AG09319 (cell line): ENCODE results near the gene ACSM2B.
"Not testable (repeated sequence)": the region's sequence is repeated elsewhere in the genome, so short reads cannot be mapped to it uniquely, and the experiment has no call there.

ENCODE experiments used
- DNase-seq: peaks from one replicate; pipeline ENCODE4 v3.0.0-alpha.2; 2010; ENCODE audit warnings: low read depth; ENCODE audit errors: extremely low read depth
- TF ChIP-seq, protein P1 (sequence below): IDR thresholded peaks from 2 replicates; pipeline ENCODE4 v1.5.1; 2011; ENCODE audit warnings: low read depth, mild to moderate bottlenecking, inconsistent platforms, low read length, moderate library complexity

Gene ACSM2B

DNA sequence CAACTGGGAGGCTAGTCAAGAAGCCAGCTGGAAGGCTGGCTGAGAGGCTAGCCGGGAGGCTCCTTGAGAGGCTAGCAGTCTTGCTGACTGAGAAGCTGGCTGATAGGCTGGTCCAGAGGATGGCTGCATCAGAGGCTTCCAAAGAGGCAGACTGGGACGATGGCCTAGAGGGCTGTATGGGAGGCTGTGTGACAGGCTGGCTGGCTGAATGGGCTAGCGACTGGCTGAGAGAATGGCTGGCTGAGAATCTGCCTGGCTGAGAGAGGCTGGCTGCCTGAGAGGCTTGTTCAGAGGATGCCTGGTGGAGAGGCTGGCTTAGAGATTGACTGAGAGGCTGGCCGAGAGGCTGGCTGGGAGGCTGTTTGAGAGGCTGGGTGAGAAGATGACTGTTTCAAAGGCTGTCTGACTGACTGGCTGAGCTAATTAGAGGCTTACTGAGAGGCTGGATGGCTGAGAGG is 34.8 kb upstream of the ACSM2B start:
- TF ChIP-seq, protein P1, sequence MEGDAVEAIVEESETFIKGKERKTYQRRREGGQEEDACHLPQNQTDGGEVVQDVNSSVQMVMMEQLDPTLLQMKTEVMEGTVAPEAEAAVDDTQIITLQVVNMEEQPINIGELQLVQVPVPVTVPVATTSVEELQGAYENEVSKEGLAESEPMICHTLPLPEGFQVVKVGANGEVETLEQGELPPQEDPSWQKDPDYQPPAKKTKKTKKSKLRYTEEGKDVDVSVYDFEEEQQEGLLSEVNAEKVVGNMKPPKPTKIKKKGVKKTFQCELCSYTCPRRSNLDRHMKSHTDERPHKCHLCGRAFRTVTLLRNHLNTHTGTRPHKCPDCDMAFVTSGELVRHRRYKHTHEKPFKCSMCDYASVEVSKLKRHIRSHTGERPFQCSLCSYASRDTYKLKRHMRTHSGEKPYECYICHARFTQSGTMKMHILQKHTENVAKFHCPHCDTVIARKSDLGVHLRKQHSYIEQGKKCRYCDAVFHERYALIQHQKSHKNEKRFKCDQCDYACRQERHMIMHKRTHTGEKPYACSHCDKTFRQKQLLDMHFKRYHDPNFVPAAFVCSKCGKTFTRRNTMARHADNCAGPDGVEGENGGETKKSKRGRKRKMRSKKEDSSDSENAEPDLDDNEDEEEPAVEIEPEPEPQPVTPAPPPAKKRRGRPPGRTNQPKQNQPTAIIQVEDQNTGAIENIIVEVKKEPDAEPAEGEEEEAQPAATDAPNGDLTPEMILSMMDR = no peak

DNA sequence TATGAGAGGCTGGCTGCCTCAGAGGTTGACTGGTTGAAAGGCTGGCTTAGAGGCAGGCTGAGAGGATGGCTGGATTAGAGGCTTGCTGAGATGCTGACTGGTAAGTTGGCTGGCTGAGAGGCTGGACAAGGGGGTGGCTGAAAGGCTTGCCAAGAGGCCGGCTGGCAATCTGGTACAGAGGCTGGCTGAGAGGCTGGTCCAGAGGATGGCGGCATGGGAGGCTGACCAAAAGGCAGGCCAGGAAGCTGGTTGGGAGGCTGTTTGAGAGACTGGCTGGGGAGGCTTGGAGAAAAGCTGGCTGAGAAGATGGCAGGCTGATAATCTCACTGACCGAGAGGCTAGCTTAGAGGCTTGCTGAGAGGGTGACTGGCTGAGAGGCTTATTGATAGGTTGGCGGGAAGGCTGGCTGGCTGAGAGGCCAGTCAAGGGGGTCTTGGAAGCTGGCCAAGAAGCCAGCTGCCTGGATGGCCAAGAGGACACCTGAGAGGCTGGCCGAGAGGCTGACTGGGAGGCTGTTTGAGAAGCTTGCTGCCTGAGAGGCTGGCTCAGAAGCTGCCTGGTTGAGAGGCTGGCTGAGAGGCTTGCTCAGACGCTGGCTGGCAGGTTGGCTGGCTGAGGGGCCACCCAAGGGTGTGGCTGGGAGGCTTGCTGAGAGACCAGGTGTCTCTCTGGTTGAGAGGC is 34.2 kb upstream of the ACSM2B start:
- TF ChIP-seq, protein P1 = no peak
- DNase-seq = no peak

More for the DNA sequence above, 34.8 kb upstream of the ACSM2B start:
- DNase-seq = no peak

DNA sequence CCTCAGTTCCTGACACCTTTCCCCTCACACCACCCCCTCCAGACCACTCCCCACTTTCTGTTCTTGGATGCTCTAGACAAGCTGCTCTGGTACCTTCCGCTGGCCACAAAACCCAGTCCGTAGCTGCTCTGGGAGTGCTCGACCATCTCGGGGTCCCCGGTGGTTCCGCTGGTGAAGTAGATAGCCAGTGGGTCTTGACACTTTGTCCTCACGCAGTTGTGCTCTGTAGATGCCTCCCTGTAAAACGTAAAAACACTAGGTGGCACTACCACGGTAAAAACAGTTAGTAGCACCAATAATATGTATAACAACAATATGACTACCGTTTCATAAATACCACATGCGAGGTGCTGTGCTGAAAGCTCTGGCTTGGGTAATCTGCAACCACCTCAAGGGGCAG is 26.0 kb upstream of the ACSM2B start:
- not testable (repeated sequence) for DNase-seq

DNA sequence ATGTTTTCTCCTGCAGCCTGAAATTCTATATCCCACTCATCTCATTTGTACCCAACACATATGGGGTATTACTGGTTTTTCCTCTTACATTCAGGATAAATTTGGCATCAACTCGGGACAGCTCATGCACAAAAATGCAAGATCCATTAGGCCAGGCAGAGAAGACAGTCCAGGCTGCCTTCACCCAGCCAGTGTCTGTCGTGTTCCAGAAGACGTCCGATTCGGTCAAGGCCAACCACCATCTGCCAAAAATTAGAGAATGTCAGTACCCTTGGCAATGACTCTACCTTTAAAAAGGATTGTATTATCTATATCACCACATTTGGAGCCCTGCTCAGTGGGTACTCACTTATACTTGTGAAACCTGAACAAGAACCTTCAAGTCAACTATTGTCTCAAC is 23.3 kb upstream of the ACSM2B start:
- DNase-seq = not testable (repeated sequence)

DNA sequence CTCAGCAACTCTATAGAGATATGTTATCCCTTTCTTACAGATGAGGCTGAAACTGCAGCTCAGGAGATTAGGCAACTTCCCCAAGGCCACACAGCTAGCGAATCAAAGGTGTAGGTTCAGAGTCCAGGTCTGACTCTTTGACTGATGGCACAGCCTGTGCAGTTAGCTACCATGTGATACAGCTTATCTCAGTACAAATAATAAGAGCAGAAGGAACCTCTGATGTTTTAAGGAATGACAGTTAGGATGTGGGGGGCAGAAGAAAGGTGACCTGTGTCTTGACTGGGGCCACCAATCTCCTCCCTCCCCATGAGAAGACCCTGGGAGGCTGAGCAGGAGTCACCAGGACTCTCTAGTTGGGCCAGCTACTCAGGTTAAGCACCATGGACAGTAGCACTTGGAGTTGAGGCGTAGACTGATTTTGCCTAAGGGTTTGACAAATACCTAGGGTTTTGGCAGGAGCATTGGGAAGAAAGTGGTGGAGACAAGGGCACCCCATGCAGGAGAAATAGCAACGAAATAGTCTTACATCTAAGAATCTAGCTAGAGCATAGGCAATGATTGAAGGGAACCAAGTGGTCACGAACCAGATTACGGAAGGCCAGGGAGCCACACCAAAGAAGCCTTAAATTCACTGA is 22.8 kb upstream of the ACSM2B start:
- TF ChIP-seq, protein P1 = no peak
- no peak for DNase-seq

DNA sequence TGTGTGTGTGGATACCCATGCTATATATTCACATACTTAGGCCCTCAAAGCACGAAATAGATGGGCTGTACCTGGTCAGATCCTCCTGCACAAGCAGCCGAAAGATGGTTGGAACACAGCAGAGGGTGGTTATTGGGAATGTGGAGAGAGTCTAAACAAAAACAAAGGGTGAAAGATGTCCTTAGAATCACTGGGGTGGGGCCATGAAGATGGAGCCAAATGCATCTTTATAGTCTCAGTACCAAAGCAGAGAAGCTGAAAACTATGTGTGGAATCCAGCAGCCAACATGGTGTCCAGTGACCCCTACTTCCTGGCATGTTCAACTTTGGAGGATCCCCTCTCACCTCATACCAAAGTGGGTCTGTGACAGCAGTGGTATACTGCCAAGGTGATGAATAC is 19.5 kb upstream of the ACSM2B start:
- DNase-seq = not testable (repeated sequence)

DNA sequence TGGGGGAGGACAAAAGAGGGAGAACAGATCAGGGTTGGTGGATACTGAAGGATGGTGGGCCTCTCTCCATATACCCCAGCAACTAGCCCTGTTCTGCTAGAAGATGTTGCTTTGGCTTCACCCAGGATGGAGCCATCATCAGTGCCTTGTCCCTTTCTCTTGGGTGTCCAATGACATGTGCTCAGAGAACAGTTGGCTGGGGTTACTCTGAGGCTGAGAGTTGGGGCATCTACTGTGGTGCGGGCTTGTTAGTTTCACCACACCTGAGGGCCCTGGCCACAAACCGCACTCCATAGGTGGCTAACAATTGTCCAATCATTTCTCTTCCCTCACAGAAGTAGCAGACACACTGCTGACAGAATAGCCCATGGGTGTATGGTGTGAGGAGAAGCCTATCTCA is 18.9 kb upstream of the ACSM2B start:
- DNase-seq = not testable (repeated sequence)

DNA sequence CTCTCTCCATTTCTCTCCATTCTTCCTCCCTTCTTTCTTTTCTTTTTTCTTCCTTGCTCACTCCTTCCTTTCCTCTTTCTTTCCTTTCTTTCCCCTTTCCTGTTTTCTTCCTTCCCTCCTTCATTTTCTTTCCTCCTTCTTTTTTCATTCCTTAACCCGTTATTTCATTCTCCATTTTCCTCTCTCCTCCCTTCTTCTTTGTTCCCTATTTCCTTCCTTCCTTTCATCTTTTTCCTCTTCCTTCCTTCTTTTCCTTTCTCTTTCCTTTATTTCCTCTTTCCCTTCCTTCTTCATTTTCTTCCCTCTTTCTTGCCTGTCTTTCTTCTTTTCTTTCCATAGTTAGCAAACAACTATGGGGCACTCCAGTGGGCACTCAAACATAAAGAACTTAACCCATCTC is 16.6 kb upstream of the ACSM2B start:
- DNase-seq = not testable (repeated sequence)

DNA sequence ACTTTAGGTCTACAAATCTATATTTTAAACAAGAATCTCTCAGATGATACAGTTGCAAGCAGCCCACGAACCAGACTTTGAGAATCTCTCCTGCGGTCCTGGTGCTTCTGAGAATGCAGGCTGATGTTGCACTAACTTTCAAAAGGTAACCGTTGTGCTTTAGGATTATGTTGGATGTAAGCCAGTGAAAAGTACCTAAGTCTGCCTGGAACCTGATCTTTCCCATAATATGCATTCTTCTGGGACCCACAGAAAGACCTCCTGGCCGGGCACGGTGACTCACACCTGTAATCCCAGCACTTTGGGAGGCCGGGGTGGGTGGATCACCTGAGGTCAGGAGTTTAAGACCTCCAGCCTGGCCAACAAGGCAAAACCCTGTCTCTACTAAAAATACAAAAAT is 13.3 kb upstream of the ACSM2B start:
- not testable (repeated sequence) for DNase-seq

DNA sequence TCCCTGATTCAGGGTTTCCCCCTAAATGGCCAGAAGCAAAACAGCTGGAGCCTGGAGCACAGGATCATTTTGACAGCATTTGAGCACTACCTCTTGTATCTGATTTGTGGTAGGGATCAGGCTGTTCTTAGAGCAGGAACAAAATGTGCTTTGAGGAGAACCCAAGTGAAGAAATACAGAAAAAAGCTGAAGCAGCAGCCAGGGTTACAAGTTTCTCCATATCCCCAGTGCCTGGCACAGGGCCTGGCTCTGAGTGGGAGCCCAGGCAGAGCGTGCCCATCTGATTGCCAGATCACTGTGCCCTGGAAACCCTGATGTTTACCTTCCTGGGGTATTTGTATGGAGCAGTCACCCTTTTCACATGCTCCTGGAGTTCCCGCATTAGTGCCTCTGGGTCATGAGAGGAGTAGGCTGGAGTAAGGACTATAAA is 11.5 kb upstream of the ACSM2B start:
- not testable (repeated sequence) for DNase-seq

DNA sequence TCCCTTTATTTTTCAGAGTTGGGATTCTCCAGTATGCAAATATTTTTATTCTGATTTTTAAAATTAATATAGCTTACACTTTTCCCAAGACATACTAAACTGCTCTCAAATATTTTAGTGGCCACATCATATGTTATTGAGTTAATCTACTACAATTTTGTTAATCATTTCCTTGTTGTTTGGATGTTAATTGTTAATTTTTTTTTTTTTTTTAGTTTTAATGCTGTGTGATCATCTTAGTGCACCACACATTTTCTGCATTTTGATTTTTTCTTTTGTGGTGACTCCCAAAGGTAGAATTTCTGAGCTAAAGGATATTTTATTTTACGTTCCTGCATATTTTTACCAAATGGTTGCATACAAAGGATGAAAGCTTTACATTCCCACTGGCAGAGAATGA is 10.5 kb upstream of the ACSM2B start:
- DNase-seq = not testable (repeated sequence)

DNA sequence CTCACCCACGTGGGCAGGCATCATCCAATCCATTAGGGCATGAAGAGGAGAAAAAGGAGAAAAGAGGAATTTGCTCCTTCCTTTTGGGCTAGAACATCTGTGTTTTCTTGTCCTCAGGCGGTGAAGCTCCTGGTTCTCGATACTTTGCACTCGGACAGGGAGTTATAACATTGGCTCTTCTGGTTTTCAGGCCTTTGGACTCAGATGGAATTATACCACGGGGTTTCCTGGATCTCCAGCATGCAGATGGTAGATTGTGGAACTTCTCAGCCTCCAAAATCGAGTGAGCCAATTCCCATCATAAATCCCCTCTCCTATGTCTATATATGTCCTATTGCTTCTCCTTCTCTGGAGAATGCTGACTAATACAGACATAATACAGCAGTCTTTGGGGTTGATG is 9.9 kb upstream of the ACSM2B start:
- not testable (repeated sequence) for DNase-seq

DNA sequence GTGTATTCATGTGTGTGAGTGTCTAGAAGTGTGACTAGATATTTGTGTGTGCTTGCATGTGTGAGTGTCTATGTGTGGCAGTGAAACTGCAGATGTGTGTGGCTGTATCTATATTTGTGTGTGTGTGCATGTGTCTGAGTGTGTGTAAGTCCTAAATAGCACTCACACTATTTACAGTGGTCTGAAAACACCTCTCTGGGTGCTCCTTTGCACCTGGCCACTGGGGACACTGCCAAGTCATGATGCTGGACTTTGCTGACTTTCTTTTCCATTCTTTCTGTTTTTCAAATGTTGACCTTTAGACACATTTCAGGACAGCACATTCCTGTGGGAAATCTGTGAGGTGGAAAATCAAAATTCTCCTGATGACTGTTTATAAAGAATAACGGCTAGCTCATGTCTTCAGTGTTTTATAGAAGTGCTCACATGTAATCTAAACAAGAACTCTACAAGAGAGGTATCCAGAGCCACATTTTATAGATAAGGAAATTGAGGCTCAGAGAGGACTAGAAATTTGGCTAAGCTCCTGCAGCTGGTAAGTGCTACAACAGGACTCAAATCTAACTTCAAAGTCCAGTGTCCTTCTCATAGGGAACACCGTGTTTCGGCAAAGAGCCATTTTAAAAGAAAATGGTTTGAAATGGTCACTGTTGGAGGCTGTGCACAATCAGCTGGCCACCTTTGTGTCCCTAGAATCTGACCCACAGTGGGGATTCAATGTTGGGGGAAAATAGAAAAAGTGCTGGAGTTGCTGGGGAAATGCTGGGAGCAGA is 4.5 kb upstream of the ACSM2B start:
- not testable (repeated sequence) for DNase-seq

DNA sequence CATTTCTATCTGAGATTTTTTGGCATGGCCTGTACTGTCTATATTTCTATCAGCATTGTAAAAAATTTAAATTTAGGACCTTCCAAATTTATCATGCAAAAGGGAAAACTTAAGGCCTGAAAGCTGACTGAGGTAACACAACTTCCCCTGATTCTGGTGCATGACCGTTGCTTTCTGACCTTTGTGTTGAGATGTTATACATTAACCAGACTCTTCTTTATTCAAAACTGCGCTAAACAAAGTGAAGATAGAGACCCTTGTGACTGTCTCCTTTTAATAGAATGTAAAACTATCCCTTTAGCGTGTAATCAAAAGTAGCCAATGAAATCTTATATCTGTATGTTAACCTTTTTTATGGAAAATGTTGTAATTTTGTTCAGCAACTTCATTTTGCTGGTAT is 1.9 kb upstream of the ACSM2B start:
- DNase-seq = not testable (repeated sequence)

DNA sequence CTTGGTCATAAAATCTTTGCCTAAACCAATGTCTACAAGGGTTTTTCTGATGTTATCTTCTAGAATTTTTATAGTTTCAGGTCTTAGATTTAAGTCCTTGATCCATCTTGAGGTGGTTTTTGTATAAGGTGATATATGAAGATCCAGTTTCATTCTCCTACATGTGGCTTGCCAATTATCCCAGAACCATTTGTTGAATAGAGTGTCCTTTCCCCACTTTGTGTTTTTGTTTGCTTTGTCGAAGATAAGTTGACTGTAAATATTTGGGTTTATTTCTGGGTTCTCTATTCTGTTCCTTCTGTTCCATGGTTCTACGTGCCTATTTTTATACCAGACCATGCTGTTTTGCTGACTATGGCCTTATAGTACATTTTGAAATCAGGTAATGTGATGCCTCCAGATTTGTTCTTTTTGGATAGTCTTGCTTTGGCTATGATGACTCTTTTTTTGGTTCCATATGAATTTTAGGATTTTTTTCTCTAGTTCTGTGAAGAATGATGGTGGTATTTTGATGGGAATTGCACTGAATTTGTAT is 7.0 kb downstream of the ACSM2B start:
- DNase-seq = not testable (repeated sequence)
